GM18517 (cell line): ENCODE results near the gene FER1L5.
A peak's percentile ranks its signal among the peaks of the same experiment; 100 is the strongest.

Experiments
- ATAC-seq: cut with Tn5 transposase; IDR thresholded peaks from one replicate; pipeline ENCODE4 v1.9.1; 2021; ENCODE audit warnings: mild to moderate bottlenecking, moderate library complexity; ENCODE audit not compliant: unreplicated experiment

The FER1L5 gene

GRCh38 chr2:96739076-96739632 is 96.6 kb downstream of the FER1L5 start:
- no peak for ATAC-seq

GRCh38 chr2:96739633-96740428 is 97.3 kb downstream of the FER1L5 start, which contains the start of gene LMAN2L:
LMAN2L (minus strand) TSS chr2:96740064; CDS start chr2:96740040, 24 bp downstream.
- ATAC-seq, result peak; percentile 96

GRCh38 chr2:96747061-96747617 is 104.6 kb downstream of the FER1L5 start:
- ATAC-seq, result no peak

- no peak for ATAC-seq
Measured at GRCh38 chr2:96751800-96752199, 109.2 kb downstream of the FER1L5 start.

GRCh38 chr2:96753661-96754282 is 111.2 kb downstream of the FER1L5 start:
- ATAC-seq, result no peak

GRCh38 chr2:96754317-96754716 is 111.8 kb downstream of the FER1L5 start:
- ATAC-seq, result no peak
